Upper lobe of left lung (tissue), 4 donors: ENCODE measurements around the gene USP54.

ENCODE experiments used
- EP300 ChIP-seq, 4 donors: sonication (generic); formaldehyde crosslinking; IDR thresholded peaks; one replicate each; pipeline ENCODE4 v1.5.1; 2017; ENCODE audit warnings: antibody characterized with exemption in 4 of 4, control low read depth in 2 of 4
- POLR2A ChIP-seq, 4 donors: fragments of 450-650 bp; IDR thresholded peaks; one replicate each; pipeline ENCODE4 v1.5.1; 2016 to 2017; ENCODE audit warnings: antibody characterized with exemption in 4 of 4, mild to moderate bottlenecking in 2 of 4
- POLR2AphosphoS5 ChIP-seq, 2 donors: sonication (generic); formaldehyde crosslinking; IDR thresholded peaks; one replicate each; pipeline ENCODE4 v1.5.1; 2017; ENCODE audit warnings: antibody characterized with exemption in 2 of 2
- TF ChIP-seq, protein P1 (sequence below), 6 experiments: fragments of 450-650 bp in 4 of 6; fragments of 200-600 bp in 2 of 6; sonication (generic) in 2 of 6; IDR thresholded peaks; one replicate each; pipeline ENCODE4 v1.5.1; 2016 to 2019; ENCODE audit warnings: antibody characterized with exemption in 6 of 6

- TF ChIP-seq, protein P1, sequence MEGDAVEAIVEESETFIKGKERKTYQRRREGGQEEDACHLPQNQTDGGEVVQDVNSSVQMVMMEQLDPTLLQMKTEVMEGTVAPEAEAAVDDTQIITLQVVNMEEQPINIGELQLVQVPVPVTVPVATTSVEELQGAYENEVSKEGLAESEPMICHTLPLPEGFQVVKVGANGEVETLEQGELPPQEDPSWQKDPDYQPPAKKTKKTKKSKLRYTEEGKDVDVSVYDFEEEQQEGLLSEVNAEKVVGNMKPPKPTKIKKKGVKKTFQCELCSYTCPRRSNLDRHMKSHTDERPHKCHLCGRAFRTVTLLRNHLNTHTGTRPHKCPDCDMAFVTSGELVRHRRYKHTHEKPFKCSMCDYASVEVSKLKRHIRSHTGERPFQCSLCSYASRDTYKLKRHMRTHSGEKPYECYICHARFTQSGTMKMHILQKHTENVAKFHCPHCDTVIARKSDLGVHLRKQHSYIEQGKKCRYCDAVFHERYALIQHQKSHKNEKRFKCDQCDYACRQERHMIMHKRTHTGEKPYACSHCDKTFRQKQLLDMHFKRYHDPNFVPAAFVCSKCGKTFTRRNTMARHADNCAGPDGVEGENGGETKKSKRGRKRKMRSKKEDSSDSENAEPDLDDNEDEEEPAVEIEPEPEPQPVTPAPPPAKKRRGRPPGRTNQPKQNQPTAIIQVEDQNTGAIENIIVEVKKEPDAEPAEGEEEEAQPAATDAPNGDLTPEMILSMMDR (IDR thresholded peaks at IDR 0.05) = no peak
- TF ChIP-seq POLR2A (IDR thresholded peaks at IDR 0.05) = no peak
- TF ChIP-seq EP300 (IDR thresholded peaks at IDR 0.05) = no peak
- TF ChIP-seq POLR2AphosphoS5 (IDR thresholded peaks at IDR 0.05) = no peak
These were observed 73.8 kb downstream of the USP54 start for GRCh38 chr10:73517166-73517888.
